Measurements from ENCODE around the gene PNPLA1. TPM values are rescaled to one million over a fixed set of nuclear protein-coding genes. Genes with fewer than 3 reads are reported as not detected.

Gene PNPLA1
- 0.05 and 0.27 TPM in 2 replicates for total RNA-seq (2014; rRNA removed; shearing (Covaris generic))

DNA sequence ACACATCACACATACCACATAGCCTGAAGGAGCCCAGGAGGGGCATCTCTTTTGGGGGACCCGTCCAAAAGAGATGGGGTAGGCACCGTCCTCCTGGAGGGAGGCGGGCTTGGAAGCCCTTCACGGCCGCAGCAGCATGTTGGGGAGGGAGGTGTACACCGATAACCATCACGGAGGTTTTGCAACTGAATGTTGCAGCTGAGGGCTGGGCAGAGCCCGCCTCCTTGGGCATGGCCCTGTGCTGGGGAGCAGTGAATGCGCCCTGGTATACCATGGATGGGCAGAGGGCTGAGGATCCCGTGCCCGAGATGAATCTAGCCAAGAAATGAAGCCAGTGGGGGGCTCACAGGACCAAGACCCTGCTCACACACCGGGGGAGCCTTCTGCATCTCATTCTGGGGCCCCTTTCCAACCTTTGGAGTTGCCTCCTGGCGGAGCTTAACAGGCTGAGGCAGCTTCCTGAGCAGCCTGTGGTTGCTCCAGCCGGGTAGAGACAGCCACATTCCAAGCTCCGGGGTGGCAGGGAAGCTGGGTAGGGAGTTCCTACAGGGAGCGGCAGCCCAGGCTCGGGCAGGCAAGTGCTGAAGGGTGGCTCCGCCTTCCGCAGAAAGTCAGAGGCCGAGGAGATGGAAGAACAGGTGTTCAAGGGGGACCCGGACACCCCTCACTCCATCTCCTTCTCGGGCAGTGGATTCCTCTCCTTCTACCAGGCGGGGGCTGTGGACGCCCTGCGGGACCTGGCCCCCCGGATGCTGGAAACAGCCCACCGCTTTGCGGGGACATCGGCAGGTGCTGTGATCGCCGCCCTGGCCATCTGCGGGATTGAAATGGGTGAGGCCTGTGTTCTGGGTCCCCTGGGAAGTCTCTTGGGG, at the start of gene PNPLA1:
TSS of gene PNPLA1 (plus strand) at position 227 of the 872 bp plus-strand sequence. CDS start at position 627, 400 bp downstream.
- peak; percentile 27 for DNase-seq (ENCODE audit: low read depth)

- DNase-seq (ENCODE audit: low read depth): no peak
These were observed 49.6 kb upstream of the PNPLA1 start for GRCh38 chr6:36220226-36220625.

DNA sequence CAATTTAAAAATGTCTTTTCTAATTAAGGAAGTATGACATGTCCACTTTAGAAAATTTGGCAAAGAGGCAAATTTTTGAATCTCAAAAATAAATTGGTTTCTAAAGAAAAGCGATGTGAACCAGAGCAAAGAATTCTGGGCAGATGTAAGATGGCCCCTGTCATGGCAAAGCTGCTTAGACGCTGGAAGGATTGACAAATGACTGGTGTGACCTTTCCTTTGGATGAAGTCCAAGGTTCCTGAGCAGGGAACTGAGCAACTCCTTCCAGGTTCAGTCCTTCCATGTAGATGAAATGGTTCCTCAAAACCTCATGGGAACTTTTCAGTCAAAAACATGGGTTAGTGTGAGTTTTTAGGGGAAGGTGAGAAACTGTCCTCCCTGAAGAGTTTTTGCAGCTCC, 48.2 kb upstream of the PNPLA1 start:
- no peak for DNase-seq (ENCODE audit: low read depth)

GRCh38 chr6:36222924-36223323, 46.9 kb upstream of the PNPLA1 start:
- DNase-seq (ENCODE audit: low read depth): no peak

GRCh38 chr6:36223706-36224105, 46.2 kb upstream of the PNPLA1 start:
- no peak for DNase-seq (ENCODE audit: low read depth)

- peak; percentile 18 for DNase-seq (ENCODE audit: low read depth)
These were observed 44.9 kb upstream of the PNPLA1 start for GRCh38 chr6:36224918-36225461.

- DNase-seq (ENCODE audit: low read depth): no peak
These were observed 43.3 kb upstream of the PNPLA1 start for GRCh38 chr6:36226438-36227047.

DNA sequence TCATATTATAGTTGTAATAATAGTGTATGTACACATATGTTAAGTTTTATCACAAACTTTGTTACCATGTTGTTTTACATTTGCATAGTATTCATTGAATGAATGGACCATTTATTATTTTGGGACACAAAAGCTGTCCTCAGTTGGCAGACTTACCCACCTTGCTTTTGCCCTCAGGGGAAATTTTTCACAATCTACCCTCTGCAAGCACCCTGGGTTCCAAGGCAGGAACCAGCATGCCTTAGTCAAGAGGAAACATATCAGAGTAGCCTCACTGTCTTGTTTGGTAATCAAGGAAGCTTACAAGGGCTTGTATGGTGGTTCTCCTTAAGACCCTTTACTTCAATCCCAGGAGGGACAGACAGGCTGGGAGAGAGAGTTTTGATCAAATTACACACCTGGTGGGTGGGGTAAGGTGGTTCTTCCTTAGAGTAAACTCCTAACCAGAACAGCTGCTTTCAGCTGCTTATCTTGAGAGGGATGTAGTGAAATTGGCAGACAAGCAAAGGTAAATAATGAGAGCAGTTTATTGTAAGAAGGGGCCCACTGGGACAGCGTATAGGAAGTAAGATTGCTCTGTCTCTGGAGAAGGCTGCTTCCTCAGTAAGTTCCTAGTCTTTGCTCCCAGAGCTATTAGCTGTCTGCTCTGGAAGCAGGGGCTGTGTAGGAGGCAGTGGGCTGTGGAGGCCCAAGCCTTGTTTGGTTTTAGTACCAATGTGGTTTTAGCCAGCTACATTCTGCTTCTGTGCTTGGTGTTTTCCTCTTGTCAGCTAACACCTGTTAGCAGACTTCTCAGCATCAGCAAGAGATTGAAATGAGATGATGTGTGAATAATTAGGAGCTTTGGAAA, 42.3 kb upstream of the PNPLA1 start:
- DNase-seq (ENCODE audit: low read depth): no peak

DNA sequence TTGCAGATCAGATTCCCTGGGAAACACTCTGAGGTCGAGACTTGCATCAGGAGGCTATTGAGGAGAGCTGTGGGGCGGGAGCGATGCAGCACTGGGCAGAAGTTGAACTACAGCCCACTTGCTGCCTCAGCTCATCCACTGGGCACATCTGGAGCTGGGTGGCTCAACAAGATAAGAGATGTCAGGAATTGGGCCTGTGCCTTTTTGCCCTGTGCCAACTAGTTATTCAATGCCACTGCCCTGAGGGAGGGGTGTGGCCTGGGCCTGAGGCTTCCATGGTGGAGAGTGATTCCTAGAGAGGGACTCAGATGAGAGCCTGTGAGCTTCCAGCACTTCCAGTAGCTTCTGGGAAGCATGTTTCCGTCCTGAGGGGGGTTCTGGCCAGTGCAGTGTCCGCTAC, 40.6 kb upstream of the PNPLA1 start:
- no peak for DNase-seq (ENCODE audit: low read depth)

DNA sequence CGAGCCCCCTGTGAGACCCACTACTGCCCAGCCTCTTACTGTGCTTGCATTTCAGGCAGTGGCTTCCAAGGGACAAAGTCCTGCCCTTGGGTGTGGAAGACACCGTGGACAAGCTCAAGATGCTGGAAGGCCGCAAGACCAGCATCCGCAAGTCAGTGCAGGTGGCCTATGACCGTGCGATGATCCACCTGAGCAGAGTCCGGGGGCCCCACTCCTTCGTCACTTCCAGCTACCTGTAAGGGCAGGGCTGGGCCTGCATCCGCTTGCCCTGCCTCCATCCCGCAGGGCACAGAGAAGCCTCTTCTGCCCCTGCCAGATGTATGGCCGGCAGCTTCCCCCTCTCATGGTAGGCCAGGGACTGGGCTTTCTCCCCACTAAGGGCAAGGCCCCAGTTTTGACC, 39.5 kb upstream of the PNPLA1 start:
- no peak for DNase-seq (ENCODE audit: low read depth)

DNA sequence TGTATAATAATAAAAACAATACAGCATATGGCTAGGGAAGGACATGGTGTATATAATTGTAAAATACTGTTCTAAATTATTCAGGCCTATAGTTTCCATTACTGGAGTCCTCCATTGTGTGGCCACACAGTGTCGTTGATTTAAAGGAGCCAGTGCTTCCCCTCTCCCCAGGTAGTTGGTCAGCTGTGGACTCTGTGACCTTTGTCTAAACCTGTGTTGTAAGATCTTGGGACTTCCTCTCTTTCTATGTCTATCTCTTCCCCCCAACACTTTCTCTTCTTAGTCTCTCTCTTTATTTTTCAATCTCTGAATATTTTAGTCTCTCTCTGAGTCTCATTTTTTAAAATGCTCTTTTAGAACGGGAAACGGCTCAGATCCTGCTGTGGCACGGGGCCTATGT, 37.7 kb upstream of the PNPLA1 start:
- no peak for DNase-seq (ENCODE audit: low read depth)

- no peak for DNase-seq (ENCODE audit: low read depth)
These were observed 34.6 kb upstream of the PNPLA1 start for GRCh38 chr6:36235309-36235708.

GRCh38 chr6:36235862-36236261, 34.0 kb upstream of the PNPLA1 start:
- no peak for DNase-seq (ENCODE audit: low read depth)

DNA sequence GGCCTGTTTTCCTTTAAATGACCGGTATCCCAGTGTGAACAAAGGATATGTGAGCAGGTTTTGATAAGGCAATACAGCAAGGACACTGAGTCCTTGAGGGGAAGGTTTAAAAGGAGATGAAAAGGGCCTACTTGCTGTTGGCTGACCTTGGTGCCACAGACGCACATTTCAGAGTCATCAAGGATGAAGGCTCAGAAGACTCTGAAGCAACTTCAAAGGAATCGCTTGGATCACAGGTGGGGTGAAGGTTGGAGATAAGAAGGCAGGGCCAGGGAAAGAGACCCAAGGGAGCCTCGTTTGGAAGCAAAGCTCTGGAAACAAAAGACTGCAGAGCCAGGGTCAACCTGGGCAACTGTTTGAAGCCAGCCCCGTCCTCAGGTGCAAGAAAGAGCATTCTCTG, 30.1 kb upstream of the PNPLA1 start:
- no peak for DNase-seq (ENCODE audit: low read depth)

DNA sequence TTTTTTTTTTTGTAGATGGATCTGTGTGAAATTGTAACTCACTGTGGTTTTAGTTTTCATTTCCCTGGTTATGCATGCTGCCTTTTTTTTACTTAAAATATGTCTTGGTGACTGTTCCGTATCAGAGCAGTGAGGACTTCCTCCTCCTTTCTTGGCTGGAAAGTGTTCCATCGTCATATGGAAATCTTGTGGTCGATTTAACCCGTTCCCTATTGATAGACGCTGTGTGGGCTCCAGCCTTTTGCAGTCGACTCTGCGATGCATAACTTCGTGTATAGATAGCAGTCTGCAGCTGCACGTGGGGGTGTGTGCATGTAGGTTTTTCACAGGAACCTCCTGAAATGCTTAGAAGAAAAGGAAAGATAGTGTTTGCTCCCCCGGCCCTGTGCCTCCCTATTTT, 28.1 kb upstream of the PNPLA1 start:
- DNase-seq (ENCODE audit: low read depth): no peak

DNA sequence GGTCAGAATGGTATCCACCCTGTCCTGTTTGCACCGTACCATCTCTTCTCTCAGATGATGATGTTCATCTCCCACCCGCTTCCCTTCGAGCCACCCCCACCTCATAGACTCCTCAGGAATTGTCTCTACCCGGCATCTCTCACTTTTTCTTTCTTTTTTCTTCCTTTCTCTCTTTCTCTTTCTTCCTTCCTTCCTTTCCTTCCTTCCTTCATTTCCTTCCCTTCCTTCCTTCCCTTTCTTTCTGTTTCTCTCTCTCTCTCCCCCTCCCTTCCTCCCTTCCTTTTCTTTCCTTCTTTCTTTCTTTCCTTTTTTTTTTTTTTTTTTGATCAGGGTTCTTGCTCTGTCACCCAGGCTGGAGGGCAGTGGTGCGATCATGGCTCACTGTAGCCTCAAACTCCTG, 27.7 kb upstream of the PNPLA1 start:
- no peak for DNase-seq (ENCODE audit: low read depth)

GRCh38 chr6:36242626-36243025, 27.2 kb upstream of the PNPLA1 start:
- no peak for DNase-seq (ENCODE audit: low read depth)

DNA sequence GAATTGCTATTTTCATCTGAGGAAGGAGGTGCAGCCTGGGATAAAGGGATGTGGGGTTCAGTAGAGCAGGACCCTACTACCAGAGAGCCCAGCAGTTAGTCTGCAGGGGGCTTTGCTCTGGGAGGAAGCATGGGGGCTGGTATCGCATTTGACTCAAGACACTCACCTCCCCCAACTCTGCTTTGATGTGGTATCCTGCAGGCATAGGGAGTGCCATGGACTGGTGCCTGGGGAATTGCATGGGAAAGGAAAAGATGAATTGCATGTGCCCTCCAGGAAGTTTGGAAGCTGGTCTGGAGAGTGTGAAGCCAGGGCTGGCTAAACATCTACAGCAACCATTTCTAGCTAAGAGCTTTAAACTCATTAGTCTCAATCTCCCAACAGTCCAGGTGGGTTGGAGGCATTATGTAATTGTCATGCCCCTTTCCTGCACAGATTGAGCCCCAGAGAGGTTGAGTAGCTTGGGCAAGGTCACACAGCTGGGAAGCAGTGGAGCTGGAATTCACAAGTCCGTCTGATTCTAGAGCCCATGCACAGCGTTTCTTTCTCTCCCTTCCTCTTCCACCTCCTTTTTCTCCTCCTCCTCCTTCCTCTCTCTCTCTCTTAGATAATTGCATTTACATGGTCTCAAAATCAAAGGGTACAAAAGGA, 26.2 kb upstream of the PNPLA1 start:
- DNase-seq (ENCODE audit: low read depth): no peak

- no peak for DNase-seq (ENCODE audit: low read depth)
These were observed 25.1 kb upstream of the PNPLA1 start for GRCh38 chr6:36244641-36245280.

DNA sequence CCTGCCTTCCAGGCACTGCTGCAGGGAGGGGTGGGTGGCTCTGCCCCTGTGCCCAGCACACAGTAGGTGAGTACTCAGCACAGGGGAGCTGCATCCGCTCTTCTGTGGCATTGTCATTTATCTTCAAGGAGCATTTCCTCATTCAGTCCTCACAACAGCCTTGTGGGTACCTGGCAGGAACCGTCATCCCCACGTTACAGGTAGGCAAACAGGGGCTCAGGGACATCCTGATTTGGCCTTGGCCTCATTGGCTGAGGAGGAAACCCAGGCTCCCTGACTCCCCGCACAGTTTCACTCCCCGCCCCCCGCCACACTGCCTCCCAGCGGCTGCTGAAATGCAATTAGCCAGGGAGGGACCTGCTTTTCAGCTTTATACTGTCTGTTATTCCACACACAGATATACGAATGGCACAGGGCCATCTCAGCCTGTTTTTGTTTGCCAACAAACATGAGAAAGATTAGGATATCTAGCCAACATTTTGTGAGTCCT, 24.2 kb upstream of the PNPLA1 start:
- DNase-seq (ENCODE audit: low read depth): no peak

Measured in M059J (cell line).